Esophagus squamous epithelium (tissue), 4 donors: ENCODE data around the gene ABLIM2.

Experiments used
- POLR2A ChIP-seq, 4 donors: fragments of 450-650 bp; IDR thresholded peaks; one replicate each; pipeline ENCODE4 v1.6.1; 2017; ENCODE audit warnings: antibody characterized with exemption in 4 of 4, mild to moderate bottlenecking in 4 of 4, moderate library complexity in 3 of 4
- TF ChIP-seq, protein P1 (sequence below), 6 experiments: fragments of 450-650 bp in 4 of 6; fragments of 200-600 bp in 2 of 6; sonication (generic) in 2 of 6; IDR thresholded peaks; one replicate each; pipeline ENCODE4 v1.5.1; 2016 to 2019; ENCODE audit warnings: antibody characterized with exemption in 6 of 6, mild to moderate bottlenecking in 4 of 6, moderate library complexity in 4 of 6

DNA sequence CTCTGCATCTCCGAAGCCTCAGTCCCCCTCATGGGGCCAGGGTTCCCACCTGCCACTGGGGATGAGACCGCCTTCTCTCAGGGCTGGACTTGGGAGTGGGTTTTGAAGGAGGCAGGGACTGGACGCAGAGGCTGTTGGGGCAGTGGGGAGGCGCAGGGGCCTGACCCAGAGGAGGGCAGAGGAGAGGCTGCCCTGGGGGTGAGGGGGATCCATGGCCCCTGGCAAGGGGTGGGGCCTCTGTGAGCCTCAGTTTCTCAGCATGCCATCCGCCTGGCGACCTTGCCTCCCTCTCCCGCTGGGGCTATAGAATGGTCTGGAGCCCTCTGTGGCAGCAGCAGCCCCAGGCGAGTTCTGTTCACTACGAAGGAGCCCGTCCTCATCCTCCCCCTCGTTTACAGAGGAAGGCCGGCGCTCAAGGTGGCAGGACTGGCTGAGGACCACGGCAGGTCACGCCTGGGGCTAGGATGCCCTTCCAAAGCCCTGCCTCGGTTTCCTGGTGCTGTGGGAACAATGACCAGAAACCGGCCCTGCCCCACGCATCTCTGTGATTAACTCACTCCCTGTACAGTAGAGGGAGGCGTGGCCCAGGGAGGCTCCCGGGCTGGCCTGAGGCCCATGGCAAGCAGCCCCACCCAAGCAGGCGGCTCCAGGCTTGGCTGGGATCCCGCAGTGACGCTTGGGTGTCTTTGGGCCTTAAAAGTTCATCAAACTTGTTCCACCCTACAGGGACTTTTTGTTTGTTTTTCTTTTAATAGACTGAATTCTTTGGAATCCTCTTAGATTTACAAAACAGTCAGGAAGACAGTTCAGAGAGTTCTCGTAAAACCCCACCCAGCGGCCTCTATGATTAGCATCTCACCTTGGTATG is 24.5 kb upstream of the ABLIM2 start:
- TF ChIP-seq POLR2A (IDR thresholded peaks at IDR 0.05) = peak in 1 of 4 donors; percentile 21
- TF ChIP-seq, protein P1, sequence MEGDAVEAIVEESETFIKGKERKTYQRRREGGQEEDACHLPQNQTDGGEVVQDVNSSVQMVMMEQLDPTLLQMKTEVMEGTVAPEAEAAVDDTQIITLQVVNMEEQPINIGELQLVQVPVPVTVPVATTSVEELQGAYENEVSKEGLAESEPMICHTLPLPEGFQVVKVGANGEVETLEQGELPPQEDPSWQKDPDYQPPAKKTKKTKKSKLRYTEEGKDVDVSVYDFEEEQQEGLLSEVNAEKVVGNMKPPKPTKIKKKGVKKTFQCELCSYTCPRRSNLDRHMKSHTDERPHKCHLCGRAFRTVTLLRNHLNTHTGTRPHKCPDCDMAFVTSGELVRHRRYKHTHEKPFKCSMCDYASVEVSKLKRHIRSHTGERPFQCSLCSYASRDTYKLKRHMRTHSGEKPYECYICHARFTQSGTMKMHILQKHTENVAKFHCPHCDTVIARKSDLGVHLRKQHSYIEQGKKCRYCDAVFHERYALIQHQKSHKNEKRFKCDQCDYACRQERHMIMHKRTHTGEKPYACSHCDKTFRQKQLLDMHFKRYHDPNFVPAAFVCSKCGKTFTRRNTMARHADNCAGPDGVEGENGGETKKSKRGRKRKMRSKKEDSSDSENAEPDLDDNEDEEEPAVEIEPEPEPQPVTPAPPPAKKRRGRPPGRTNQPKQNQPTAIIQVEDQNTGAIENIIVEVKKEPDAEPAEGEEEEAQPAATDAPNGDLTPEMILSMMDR (IDR thresholded peaks at IDR 0.05) = no peak
